ENCODE results near the gene HPCAL1.

The HPCAL1 gene

GRCh38 chr2:10413991-10414451, 111.3 kb downstream of the HPCAL1 start:
- no peak overlapping the region for H3K4me3 ChIP-seq (ENCODE audit: low read depth, low read length)
- TF ChIP-seq CTCF (IDR thresholded peaks at IDR 0.05; ENCODE audit: low read depth, low read length, missing control alignments), result no peak
- no peak for DNase-seq (ENCODE audit: low read depth)

GRCh38 chr2:10414591-10414990, 111.9 kb downstream of the HPCAL1 start:
- DNase-seq (ENCODE audit: low read depth), result no peak
- no peak for TF ChIP-seq CTCF (IDR thresholded peaks at IDR 0.05; ENCODE audit: low read depth, low read length, missing control alignments)
- H3K4me3 ChIP-seq (ENCODE audit: low read depth, low read length), result no peak overlapping the region

GRCh38 chr2:10415048-10415447, 112.3 kb downstream of the HPCAL1 start:
- no peak for TF ChIP-seq CTCF (IDR thresholded peaks at IDR 0.05; ENCODE audit: low read depth, low read length, missing control alignments)
- H3K4me3 ChIP-seq (ENCODE audit: low read depth, low read length), result no peak overlapping the region
- no peak for DNase-seq (ENCODE audit: low read depth)

GRCh38 chr2:10415640-10416039, 112.9 kb downstream of the HPCAL1 start:
- no peak overlapping the region for H3K4me3 ChIP-seq (ENCODE audit: low read depth, low read length)
- DNase-seq (ENCODE audit: low read depth), result no peak
- no peak for TF ChIP-seq CTCF (IDR thresholded peaks at IDR 0.05; ENCODE audit: low read depth, low read length, missing control alignments)

- TF ChIP-seq CTCF (IDR thresholded peaks at IDR 0.05; ENCODE audit: low read depth, low read length, missing control alignments), result no peak
- H3K4me3 ChIP-seq (ENCODE audit: low read depth, low read length), result no peak overlapping the region
- DNase-seq (ENCODE audit: low read depth), result no peak
Observed at GRCh38 chr2:10417551-10418335, 115.0 kb downstream of the HPCAL1 start.

- no peak overlapping the region for H3K4me3 ChIP-seq (ENCODE audit: low read depth, low read length)
- TF ChIP-seq CTCF (IDR thresholded peaks at IDR 0.05; ENCODE audit: low read depth, low read length, missing control alignments), result no peak
- DNase-seq (ENCODE audit: low read depth), result no peak
Observed at GRCh38 chr2:10419553-10420257, 117.0 kb downstream of the HPCAL1 start.

Measured in GM12864 (cell line).